ENCODE results near the gene PIRT. TPM values are rescaled to one million over a fixed set of nuclear protein-coding genes. Genes with fewer than 3 reads are reported as not detected.

PIRT gene
- total RNA-seq, 1 donor from 2014 or later = not detected

DNA sequence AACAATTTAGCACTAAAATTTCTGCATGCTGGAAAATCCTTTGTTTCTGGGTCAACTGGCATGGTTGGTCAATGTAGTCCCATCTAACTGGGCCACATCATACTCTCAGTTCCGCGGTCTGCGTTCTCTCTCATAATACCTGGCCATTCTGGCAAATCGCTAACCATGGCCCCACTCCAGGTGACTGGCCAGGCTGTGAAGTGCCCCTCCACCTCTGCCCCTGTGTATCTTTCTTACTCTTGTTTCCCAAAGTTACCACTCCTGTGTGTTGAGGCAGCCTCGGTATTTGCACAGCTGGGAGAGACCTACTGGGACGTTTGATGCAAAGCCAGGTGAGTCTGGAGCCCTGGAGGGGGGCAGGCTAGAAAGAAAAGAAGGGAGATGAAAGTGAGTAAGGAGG lies 32.0 kb downstream of the PIRT start:
- no peaks in the 10 kb centered on the region for H3K36me3 ChIP-seq (ENCODE audit: control insufficient read depth, insufficient read depth, low read length)
- no peaks in the 10 kb centered on the region for H3K27me3 ChIP-seq (ENCODE audit: control insufficient read depth, insufficient read depth, low read length)
- FAIRE-seq (no peak), DNase-seq (ENCODE audit: low read depth) (no peak)
- TF ChIP-seq, protein P1, sequence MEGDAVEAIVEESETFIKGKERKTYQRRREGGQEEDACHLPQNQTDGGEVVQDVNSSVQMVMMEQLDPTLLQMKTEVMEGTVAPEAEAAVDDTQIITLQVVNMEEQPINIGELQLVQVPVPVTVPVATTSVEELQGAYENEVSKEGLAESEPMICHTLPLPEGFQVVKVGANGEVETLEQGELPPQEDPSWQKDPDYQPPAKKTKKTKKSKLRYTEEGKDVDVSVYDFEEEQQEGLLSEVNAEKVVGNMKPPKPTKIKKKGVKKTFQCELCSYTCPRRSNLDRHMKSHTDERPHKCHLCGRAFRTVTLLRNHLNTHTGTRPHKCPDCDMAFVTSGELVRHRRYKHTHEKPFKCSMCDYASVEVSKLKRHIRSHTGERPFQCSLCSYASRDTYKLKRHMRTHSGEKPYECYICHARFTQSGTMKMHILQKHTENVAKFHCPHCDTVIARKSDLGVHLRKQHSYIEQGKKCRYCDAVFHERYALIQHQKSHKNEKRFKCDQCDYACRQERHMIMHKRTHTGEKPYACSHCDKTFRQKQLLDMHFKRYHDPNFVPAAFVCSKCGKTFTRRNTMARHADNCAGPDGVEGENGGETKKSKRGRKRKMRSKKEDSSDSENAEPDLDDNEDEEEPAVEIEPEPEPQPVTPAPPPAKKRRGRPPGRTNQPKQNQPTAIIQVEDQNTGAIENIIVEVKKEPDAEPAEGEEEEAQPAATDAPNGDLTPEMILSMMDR (IDR thresholded peaks at IDR 0.05; ENCODE audit: insufficient read depth, low read length, severe bottlenecking) = no peak
- H3K4me3 ChIP-seq (ENCODE audit: low read depth, low read length) = no peak overlapping the region

DNA sequence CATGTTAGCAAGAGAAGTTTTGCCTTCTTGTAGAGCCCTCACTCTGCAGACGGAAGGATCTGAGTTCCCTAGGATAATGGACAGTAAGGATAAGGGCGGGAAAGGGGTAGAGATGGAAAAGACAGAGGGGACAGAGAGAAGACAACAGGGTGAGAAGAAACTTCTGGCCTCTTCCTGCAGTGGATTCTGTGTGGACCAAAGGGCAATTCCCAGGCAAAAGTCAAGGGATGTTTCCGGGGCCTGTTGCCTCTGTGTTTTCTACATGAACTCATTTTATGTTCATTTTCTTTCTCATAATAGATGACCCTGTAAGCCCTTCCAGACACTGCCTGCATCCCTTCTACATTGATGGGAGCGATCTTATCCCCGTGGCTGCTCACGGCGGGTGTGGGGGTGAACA lies 33.3 kb downstream of the PIRT start:
- H3K36me3 ChIP-seq (ENCODE audit: control insufficient read depth, insufficient read depth, low read length) = no peaks in the 10 kb centered on the region
- FAIRE-seq (no peak), DNase-seq (ENCODE audit: low read depth) (no peak)
- TF ChIP-seq, protein P1 (IDR thresholded peaks at IDR 0.05; ENCODE audit: insufficient read depth, low read length, severe bottlenecking) = no peak
- no peak overlapping the region for H3K4me3 ChIP-seq (ENCODE audit: low read depth, low read length)
- no peaks in the 10 kb centered on the region for H3K27me3 ChIP-seq (ENCODE audit: control insufficient read depth, insufficient read depth, low read length)

DNA sequence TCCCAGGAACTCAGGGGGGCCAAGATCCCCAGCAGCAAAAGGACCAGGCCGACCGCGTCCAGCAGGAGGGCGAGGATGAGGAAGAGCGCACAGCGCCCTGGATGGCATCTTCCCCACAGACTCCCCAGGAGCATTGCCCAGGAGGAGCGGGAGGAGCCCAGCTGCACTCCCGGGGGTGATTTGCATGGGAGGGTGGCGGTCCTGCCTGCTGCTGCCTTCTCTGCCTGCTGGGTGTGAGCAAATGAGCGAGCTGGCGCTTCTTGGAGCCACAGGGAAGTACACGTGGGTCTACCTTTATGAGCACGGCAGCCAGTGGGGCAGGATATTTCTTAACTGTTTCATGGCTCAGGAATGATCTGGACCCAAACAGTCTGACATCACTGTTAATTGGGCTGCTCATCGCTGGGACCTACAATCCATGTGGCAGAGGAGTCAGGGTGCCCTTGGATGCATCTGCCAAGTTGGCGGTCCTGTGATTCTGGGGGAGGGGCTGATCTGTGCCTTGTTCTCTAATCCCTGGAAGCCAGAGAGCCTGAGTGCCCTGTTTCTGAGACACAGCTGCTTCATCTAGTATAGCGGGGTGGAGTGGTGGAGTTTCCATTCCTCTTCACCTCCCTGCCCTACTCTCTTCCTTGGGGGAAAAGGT lies 33.9 kb downstream of the PIRT start, which contains the start of gene TMEM238L:
Gene TMEM238L (minus strand): TSS at position 270 of the 646 bp plus-strand sequence. CDS start 136 bp downstream, at position 134.
- Histone ChIP-seq H3K36me3 (ENCODE audit: control insufficient read depth, insufficient read depth, low read length) (no peaks in the 10 kb centered on the region), H3K27me3 (ENCODE audit: control insufficient read depth, insufficient read depth, low read length) (no peaks in the 10 kb centered on the region), H3K4me3 (ENCODE audit: low read depth, low read length) (no peak within 1 kb of the TSS)
- TF ChIP-seq, protein P1 (IDR thresholded peaks at IDR 0.05; ENCODE audit: insufficient read depth, low read length, severe bottlenecking) = no peak
- FAIRE-seq (peak; percentile 13), DNase-seq (ENCODE audit: low read depth) (no peak)

DNA sequence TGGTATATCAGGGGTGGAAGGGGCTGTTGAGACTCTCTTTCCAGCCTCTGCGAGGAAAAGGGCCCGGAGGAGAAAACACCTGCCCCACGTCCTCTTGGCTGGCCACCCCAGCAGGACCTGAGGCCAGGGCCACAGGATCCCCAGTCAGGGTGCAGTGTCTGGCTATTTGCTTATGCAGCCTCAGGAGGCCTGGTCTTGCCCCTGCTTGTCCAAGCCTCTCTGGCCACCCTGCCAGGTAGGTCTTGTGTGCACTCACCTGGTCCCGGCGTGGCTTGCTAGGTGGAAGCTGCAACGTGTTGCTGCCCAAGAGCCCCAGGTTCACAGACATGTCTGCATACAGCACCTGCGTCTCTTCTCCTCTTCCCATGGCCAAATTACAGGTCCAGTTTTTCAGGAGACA lies 34.5 kb downstream of the PIRT start:
- DNase-seq (ENCODE audit: low read depth) (no peak), FAIRE-seq (no peak)
- Histone ChIP-seq H3K4me3 (ENCODE audit: low read depth, low read length) (no peak overlapping the region), H3K36me3 (ENCODE audit: control insufficient read depth, insufficient read depth, low read length) (no peaks in the 10 kb centered on the region), H3K27me3 (ENCODE audit: control insufficient read depth, insufficient read depth, low read length) (no peaks in the 10 kb centered on the region)
- TF ChIP-seq, protein P1 (IDR thresholded peaks at IDR 0.05; ENCODE audit: insufficient read depth, low read length, severe bottlenecking) = no peak

DNA sequence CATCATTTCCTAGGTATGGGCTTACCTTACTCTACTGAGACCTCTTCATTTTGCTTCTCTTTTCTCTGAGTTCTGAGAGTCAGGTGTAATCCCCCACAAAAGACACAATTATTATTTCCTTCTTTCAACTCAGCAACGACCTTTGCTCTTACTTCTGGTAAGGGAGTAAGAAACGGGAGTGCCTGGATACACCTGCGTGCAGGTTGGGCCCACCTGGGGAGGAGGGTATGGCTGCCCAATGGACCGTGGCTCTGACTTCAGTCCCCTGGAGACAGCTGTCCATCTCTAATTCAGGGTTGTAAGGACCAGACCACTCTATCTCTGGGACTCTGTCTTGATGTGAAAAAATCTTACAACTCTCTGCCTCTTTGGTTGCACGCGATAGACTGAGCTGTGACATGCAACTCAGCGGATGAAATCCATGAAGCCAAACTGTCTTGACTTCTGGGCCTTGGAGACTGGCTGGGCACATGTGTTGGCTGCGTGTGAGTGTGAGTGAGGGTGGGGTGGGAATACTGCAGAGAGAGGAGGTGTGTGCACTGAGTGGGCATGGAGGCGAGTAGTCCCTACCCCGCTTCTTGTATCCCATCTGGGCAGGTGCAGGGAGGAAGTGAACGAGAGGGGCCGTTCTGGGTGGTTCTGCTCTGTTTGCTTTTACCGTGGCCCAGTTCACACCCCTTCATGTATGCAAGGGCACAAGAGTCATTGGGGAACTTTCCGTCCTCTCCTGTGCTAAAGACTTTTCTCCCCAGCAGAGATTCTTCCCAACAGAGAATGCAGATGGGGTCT lies 35.2 kb downstream of the PIRT start:
- TF ChIP-seq, protein P1 (IDR thresholded peaks at IDR 0.05; ENCODE audit: insufficient read depth, low read length, severe bottlenecking) = no peak
- peaks cover 1% of the 10 kb centered on the region for H3K27me3 ChIP-seq (ENCODE audit: control insufficient read depth, insufficient read depth, low read length)
- no peaks in the 10 kb centered on the region for H3K36me3 ChIP-seq (ENCODE audit: control insufficient read depth, insufficient read depth, low read length)
- H3K4me3 ChIP-seq (ENCODE audit: low read depth, low read length) = no peak overlapping the region
- DNase-seq (ENCODE audit: low read depth) = no peak
- FAIRE-seq = peak; percentile 83

All from bronchial epithelial cell (primary cell).